ENCODE results near the gene SMG6. TPM values are rescaled to one million over a fixed set of nuclear protein-coding genes. Genes with fewer than 3 reads are reported as not detected.

Gene SMG6
- total and polyA plus RNA-seq, 2 of the 4 experiments (the other 2 are of a cell fraction) = 16.3 to 30.3 TPM

DNA sequence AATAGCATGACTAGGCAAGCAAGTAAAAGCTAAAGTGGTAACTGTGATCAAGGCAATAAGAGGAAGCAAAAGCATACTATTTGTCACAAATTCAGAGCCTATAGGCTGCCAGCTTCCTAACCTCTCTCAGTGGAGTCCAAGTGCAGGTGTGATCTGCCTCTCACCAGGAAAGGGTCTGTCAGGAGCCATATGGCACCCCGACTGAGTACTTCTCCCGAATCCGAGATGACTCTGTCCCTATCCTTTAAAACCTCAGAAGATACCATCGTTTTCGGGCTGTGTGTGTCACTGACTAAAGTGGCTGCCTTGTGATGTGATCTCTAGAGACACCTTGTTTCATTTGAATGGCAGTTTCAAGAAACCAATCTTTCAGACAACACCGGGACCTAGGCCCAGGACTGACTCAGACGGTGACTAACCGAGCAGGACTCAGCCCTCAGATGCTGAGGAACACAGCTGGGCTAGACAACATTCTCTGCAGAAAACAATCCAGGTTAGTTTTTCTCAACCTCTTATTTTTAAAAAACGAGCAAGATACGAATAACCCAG, 63.6 kb downstream of the SMG6 start:
- Histone ChIP-seq H4K8ac (ENCODE audit: low read depth in 2 of 2, low read length in 2 of 2) (peak overlapping the region in 1 of 2 experiments; percentile 92; a peak in 2 of 4 replicates), H3K9me1 (ENCODE audit: insufficient read depth, low read length) (peaks cover 23% of the 10 kb centered on the region), H2AK9ac (replicated peaks; ENCODE audit: low read depth, low read length, poor library complexity) (peak overlapping the region; percentile 56), H4K91ac (ENCODE audit: insufficient read depth, low read depth, low read length) (peak overlapping the region; percentile 88), H3K36me3 (ENCODE audit: control insufficient read depth, insufficient read depth, low read length) (peaks cover 7% of the 10 kb centered on the region), H3K79me1 (ENCODE audit: low read depth in 1 of 2, low read length in 2 of 2) (peaks cover 8 to 66% of the 10 kb centered on the region in 2 experiments), H4K5ac (ENCODE audit: low read depth, low read length) (peak overlapping the region; percentile 58), H4K20me1 (ENCODE audit: insufficient read depth, low read length) (0 out of 2 replicates have a peak, but pooled peaks cover 2% of the 10 kb centered on the region), H3K27me3 (ENCODE audit: control insufficient read depth, insufficient read depth, low read length) (no peaks in the 10 kb centered on the region), H3K23ac (ENCODE audit: low read depth, low read length) (peak overlapping the region; percentile 93), H2BK20ac (ENCODE audit: low read depth, low read length) (peak overlapping the region; percentile 88), H3K4me2 (ENCODE audit: low read depth, low read length) (peak overlapping the region; percentile 77), H3K4me1 (ENCODE audit: control insufficient read depth, insufficient read depth, low read length) (peaks cover 29% of the 10 kb centered on the region), H3K27ac (ENCODE audit: insufficient read depth, low read length) (peak overlapping the region; percentile 87), H3K4ac (ENCODE audit: low read depth, low read length) (peak overlapping the region; percentile 86), H3K18ac (ENCODE audit: low read depth, low read length) (peak overlapping the region; percentile 66), H3K9ac (ENCODE audit: low read depth, low read length) (peak overlapping the region; percentile 50), H3K14ac (replicated peaks; ENCODE audit: low read depth, low read length) (peak overlapping the region; percentile 87), H2AK5ac (ENCODE audit: low read depth, low read length) (peak overlapping the region; percentile 85), H2BK120ac (ENCODE audit: low read depth, low read length) (peak overlapping the region; percentile 81), H2BK5ac (ENCODE audit: low read depth, low read length, poor library complexity, severe bottlenecking) (peak overlapping the region; percentile 85), H3K56ac (ENCODE audit: extremely low read depth, insufficient read depth, low read length) (peak overlapping the region; percentile 68; the same call in 1 of the 2 replicates), H2AFZ (replicated peaks; ENCODE audit: low read length, poor library complexity) (peak overlapping the region; percentile 15), H3K4me3 (ENCODE audit: insufficient read depth, low read depth, low read length) (no peak overlapping the region), H3K9me3 (ENCODE audit: control insufficient read depth, insufficient read depth, low read length) (no peaks in the 10 kb centered on the region), H2BK15ac (ENCODE audit: low read depth, low read length) (peak overlapping the region; percentile 90)
- dilution Hi-C loops (cut with HindIII; ENCODE audit: low sequenced_read_pairs, unreplicated experiment) = no loop called here
- DNase-seq = peak; percentile 96
- no TSS peak for BruUV-seq (replicated peaks)
- POLR2A ChIA-PET (ENCODE audit: unreplicated experiment) = no interaction called here
- peak; percentile 68 for ATAC-seq (ENCODE audit: low read depth)
- CTCF ChIA-PET = interaction anchor here (0.9 to 1.3 kb wide), 2 partner anchors 65 to 173 kb away, joined by 3 to 5 read pairs; no protein-coding TSS in a partner anchor
- TF ChIP-seq MAZ (IDR thresholded peaks at IDR 0.05; ENCODE audit: borderline replicate concordance, low read depth, low read length) (no peak), MXI1 (IDR thresholded peaks at IDR 0.05; ENCODE audit: borderline replicate concordance, low read depth, low read length) (no peak), MAFK (IDR thresholded peaks at IDR 0.05; ENCODE audit: low read depth, low read length) (no peak), RAD21 (IDR thresholded peaks at IDR 0.05; ENCODE audit: low read length) (peak; percentile 22; the same call in 1 of the 2 replicates), RCOR1 (IDR thresholded peaks at IDR 0.05; ENCODE audit: insufficient replicate concordance, low read length) (peak; percentile 19), CHD1 (IDR thresholded peaks at IDR 0.05; ENCODE audit: low read depth, low read length) (no peak), FOS (IDR thresholded peaks at IDR 0.05; ENCODE audit: low read depth, low read length) (peak; percentile 93)
- TF ChIP-seq, protein P1, sequence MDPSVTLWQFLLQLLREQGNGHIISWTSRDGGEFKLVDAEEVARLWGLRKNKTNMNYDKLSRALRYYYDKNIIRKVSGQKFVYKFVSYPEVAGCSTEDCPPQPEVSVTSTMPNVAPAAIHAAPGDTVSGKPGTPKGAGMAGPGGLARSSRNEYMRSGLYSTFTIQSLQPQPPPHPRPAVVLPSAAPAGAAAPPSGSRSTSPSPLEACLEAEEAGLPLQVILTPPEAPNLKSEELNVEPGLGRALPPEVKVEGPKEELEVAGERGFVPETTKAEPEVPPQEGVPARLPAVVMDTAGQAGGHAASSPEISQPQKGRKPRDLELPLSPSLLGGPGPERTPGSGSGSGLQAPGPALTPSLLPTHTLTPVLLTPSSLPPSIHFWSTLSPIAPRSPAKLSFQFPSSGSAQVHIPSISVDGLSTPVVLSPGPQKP (IDR thresholded peaks at IDR 0.05; ENCODE audit: borderline replicate concordance, low read depth, low read length) = no peak
- in situ Hi-C loops (cut with MboI; ENCODE audit: low sequenced_read_pairs) = loop anchor here (5.0 kb wide), 1 partner anchor 68 kb away; no protein-coding TSS in a partner anchor
- intact Hi-C loops (cut with micrococcal nuclease) = loop anchor here (5.0 kb wide), 1 partner anchor 128 kb away; no protein-coding TSS in a partner anchor
- no CpG with 5 or more reads among the region's 10 CpGs for WGBS, 2 experiments (ENCODE audit: extremely low coverage in 2 of 2, insufficient read length in 1 of 2)
